ENCODE measurements around the gene RANBP3. TPM values are rescaled to one million over a fixed set of nuclear protein-coding genes. Genes with fewer than 3 reads are reported as not detected.

Gene RANBP3
- total and polyA plus RNA-seq, 2 experiments from 2014 or later = 41.8 to 50.0 TPM

DNA sequence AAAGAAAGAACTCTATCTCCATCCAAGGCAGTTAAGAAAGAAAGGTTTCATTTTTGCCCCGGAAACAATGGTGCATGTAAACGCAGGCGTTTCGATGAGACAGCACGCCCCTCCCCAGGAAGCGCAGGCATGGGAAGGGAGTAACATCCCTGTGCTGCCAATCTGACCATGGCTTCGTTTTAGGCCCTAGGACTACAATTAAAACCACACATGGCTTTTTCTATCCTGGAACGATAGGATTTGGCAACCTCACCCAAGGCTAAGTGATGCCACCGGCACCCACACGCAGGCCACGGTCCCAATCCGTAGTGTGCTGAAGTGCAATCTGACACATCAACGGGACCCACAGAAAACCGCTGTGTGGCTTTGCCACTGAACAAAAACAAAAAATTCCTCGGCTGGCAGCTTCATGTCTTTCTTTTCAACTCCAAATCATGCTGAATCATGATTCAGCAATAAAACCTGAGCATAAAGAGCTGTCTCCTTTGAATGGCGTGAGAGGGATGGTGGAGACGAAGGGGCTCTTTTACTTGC, 24.2 kb downstream of the RANBP3 start:
- Histone ChIP-seq H2AFZ (peak overlapping the region; percentile 18; the same call in 1 of the 2 replicates), H3K4me2 (ENCODE audit: unreplicated experiment) (peak overlapping the region; percentile 56), H3K36me3 (ENCODE audit: low read depth) (0 out of 2 replicates have a peak, but pooled peaks cover 3% of the 10 kb centered on the region), H3K27ac (peak overlapping the region; percentile 88), H3K9me3 (ENCODE audit: low read depth) (no peaks in the 10 kb centered on the region), H3K9me2 (ENCODE audit: insufficient read depth) (no peaks in the 10 kb centered on the region), H3K27me3 (replicated peaks; ENCODE audit: insufficient read depth) (no peaks in the 10 kb centered on the region), H3K4me1 (ENCODE audit: insufficient read depth) (peaks cover 35% of the 10 kb centered on the region), H3K9ac (peak overlapping the region; percentile 64), H3K79me2 (ENCODE audit: insufficient read depth) (peaks cover 100% of the 10 kb centered on the region), H3F3A (ENCODE audit: insufficient read depth) (peaks cover 55% of the 10 kb centered on the region), H4K20me1 (ENCODE audit: insufficient read depth) (peaks cover 4% of the 10 kb centered on the region; the same call in 1 of the 2 replicates), H3K4me3 (peak overlapping the region; percentile 35)
- peak; percentile 73 for DNase-seq
- in situ Hi-C loops (cut with MboI) = no loop called here
- 13 to 16% methylated on average over 17 of the region's 17 CpGs for WGBS, 2 experiments (ENCODE audit: low coverage in 1 of 2, low lambda C conversion rate in 2 of 2, missing lambda C conversion rate in 2 of 2)
- TF ChIP-seq EZH2 (IDR thresholded peaks at IDR 0.05; ENCODE audit: insufficient read depth, poor library complexity, severe bottlenecking) (no peak), EZH2phosphoT487 (IDR thresholded peaks at IDR 0.05; ENCODE audit: insufficient read depth, low read depth) (no peak)

DNA sequence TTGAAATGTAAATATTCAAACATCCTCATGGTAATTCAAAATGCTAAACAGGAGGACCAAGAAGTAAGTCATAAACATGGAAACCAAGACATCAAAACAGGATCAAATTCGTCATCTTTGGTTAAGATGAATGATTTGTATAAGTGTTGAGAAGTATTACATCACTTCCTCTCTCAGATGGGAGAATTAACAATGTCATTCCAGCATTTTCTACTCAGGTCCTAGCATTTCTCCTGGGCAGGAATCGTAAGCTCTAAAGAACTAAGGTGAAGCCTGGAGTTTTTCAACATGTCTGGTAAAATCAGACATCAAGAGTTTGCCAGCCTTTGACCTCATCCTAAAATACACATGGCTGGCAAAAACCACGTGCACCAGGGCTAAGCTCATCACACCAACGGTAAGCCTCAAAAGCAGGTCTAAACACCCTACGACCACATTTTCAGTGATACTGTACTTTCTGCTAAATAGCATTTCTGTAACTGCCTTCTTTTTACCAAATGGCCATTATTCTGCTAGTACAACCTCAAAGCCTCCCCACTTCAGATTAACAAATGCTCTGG, 24.8 kb downstream of the RANBP3 start:
- 40 to 42% methylated on average over 5 of the region's 5 CpGs for WGBS, 2 experiments (ENCODE audit: low coverage in 1 of 2, low lambda C conversion rate in 2 of 2, missing lambda C conversion rate in 2 of 2)
- peak overlapping the region; percentile 35 for H3K4me3 ChIP-seq
- 0 out of 2 replicates have a peak, but pooled peaks cover 4% of the 10 kb centered on the region for H4K20me1 ChIP-seq (ENCODE audit: insufficient read depth)
- H3K4me2 ChIP-seq (ENCODE audit: unreplicated experiment) = peak overlapping the region; percentile 56
- no peaks in the 10 kb centered on the region for H3K9me3 ChIP-seq (ENCODE audit: low read depth)
- H3F3A ChIP-seq (ENCODE audit: insufficient read depth) = peaks cover 55% of the 10 kb centered on the region
- H3K27ac ChIP-seq = peak overlapping the region; percentile 88
- H3K9ac ChIP-seq = peak overlapping the region; percentile 64
- TF ChIP-seq EZH2 (IDR thresholded peaks at IDR 0.05; ENCODE audit: insufficient read depth, poor library complexity, severe bottlenecking) (no peak), EZH2phosphoT487 (IDR thresholded peaks at IDR 0.05; ENCODE audit: insufficient read depth, low read depth) (no peak)
- H3K36me3 ChIP-seq (ENCODE audit: low read depth) = 0 out of 2 replicates have a peak, but pooled peaks cover 3% of the 10 kb centered on the region
- peak overlapping the region; percentile 18; the same call in 1 of the 2 replicates for H2AFZ ChIP-seq
- in situ Hi-C loops (cut with MboI) = no loop called here
- no peaks in the 10 kb centered on the region for H3K9me2 ChIP-seq (ENCODE audit: insufficient read depth)
- H3K27me3 ChIP-seq (replicated peaks; ENCODE audit: insufficient read depth) = no peaks in the 10 kb centered on the region
- DNase-seq = peak; percentile 32
- peaks cover 35% of the 10 kb centered on the region for H3K4me1 ChIP-seq (ENCODE audit: insufficient read depth)
- peaks cover 100% of the 10 kb centered on the region for H3K79me2 ChIP-seq (ENCODE audit: insufficient read depth)

- H3K36me3 ChIP-seq (ENCODE audit: low read depth) = 0 out of 2 replicates have a peak, but pooled peaks cover 3% of the 10 kb centered on the region
- H3K4me1 ChIP-seq (ENCODE audit: insufficient read depth) = peaks cover 40% of the 10 kb centered on the region
- 69 to 70% methylated on average over 18 of the region's 18 CpGs for WGBS, 2 experiments (ENCODE audit: low coverage in 1 of 2, low lambda C conversion rate in 2 of 2, missing lambda C conversion rate in 2 of 2)
Observed at GRCh38 chr19:5952193-5953029, 25.5 kb downstream of the RANBP3 start.

DNA sequence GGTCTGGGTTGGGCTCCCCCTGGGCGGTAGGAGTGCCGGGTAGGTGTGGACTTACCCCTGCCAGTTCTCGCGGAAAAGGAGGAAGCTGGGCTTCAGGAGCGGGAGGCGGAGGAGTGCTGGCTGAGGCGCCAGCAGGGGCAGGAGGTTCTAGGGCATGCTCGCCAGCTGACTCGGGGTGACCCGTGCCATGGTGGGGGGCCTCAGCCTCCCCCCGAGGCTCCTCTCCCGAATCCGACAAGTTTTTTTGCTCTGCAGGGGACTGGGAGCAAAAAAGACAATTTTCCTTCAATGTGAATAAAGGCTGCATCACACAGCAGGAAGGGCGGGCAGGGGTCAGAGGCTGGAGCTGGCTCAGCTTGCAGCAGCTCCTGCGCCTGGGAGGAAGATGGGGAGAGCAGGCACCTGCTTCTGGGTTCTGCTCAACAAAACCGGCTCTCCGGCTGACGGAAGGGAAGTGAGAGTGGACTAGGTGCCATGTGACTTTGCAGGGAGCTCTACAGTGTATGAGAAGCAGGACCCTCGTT, 26.5 kb downstream of the RANBP3 start:
- Histone ChIP-seq H3F3A (ENCODE audit: insufficient read depth) (peaks cover 61% of the 10 kb centered on the region), H3K4me3 (no peak overlapping the region), H3K36me3 (ENCODE audit: low read depth) (0 out of 2 replicates have a peak, but pooled peaks cover 3% of the 10 kb centered on the region), H3K4me2 (ENCODE audit: unreplicated experiment) (no peak overlapping the region), H3K27me3 (replicated peaks; ENCODE audit: insufficient read depth) (no peaks in the 10 kb centered on the region), H3K9ac (no peak overlapping the region), H3K9me3 (ENCODE audit: low read depth) (no peaks in the 10 kb centered on the region), H3K27ac (no peak overlapping the region), H2AFZ (no peak overlapping the region), H3K9me2 (ENCODE audit: insufficient read depth) (no peaks in the 10 kb centered on the region), H4K20me1 (ENCODE audit: insufficient read depth) (no peaks in the 10 kb centered on the region), H3K4me1 (ENCODE audit: insufficient read depth) (peaks cover 46% of the 10 kb centered on the region), H3K79me2 (ENCODE audit: insufficient read depth) (peaks cover 100% of the 10 kb centered on the region)
- 89 to 90% methylated on average over 19 of the region's 19 CpGs for WGBS, 2 experiments (ENCODE audit: low coverage in 1 of 2, low lambda C conversion rate in 2 of 2, missing lambda C conversion rate in 2 of 2)
- TF ChIP-seq EZH2phosphoT487 (IDR thresholded peaks at IDR 0.05; ENCODE audit: insufficient read depth, low read depth) (no peak), EZH2 (IDR thresholded peaks at IDR 0.05; ENCODE audit: insufficient read depth, poor library complexity, severe bottlenecking) (no peak)
- in situ Hi-C loops (cut with MboI) = no loop called here
- no peak for DNase-seq

More at GRCh38 chr19:5952193-5953029, 25.5 kb downstream of the RANBP3 start:
- H3F3A ChIP-seq (ENCODE audit: insufficient read depth) = peaks cover 59% of the 10 kb centered on the region
- peaks cover 100% of the 10 kb centered on the region for H3K79me2 ChIP-seq (ENCODE audit: insufficient read depth)
- H3K9me3 ChIP-seq (ENCODE audit: low read depth) = no peaks in the 10 kb centered on the region
- H3K9ac ChIP-seq = peak overlapping the region; percentile 64
- no peak overlapping the region for H2AFZ ChIP-seq
- TF ChIP-seq EZH2 (IDR thresholded peaks at IDR 0.05; ENCODE audit: insufficient read depth, poor library complexity, severe bottlenecking) (no peak), EZH2phosphoT487 (IDR thresholded peaks at IDR 0.05; ENCODE audit: insufficient read depth, low read depth) (no peak)
- no peak for DNase-seq
- peak overlapping the region; percentile 88 for H3K27ac ChIP-seq
- in situ Hi-C loops (cut with MboI) = no loop called here
- H3K9me2 ChIP-seq (ENCODE audit: insufficient read depth) = no peaks in the 10 kb centered on the region
- H3K27me3 ChIP-seq (replicated peaks; ENCODE audit: insufficient read depth) = no peaks in the 10 kb centered on the region
- no peaks in the 10 kb centered on the region for H4K20me1 ChIP-seq (ENCODE audit: insufficient read depth)
- H3K4me3 ChIP-seq = no peak overlapping the region
- H3K4me2 ChIP-seq (ENCODE audit: unreplicated experiment) = peak overlapping the region; percentile 56
